CD4-positive, alpha-beta T cell (primary cell): ENCODE measurements around the gene THAP2. TPM values are rescaled to one million over a fixed set of nuclear protein-coding genes. Genes with fewer than 3 reads are reported as not detected.

Experiments
- ATAC-seq: fragments of 200-7000 bp; cut with Tn5 transposase; one replicate; pipeline ENCODE4 v1.10.0; 2022; ENCODE audit warnings: mild to moderate bottlenecking; ENCODE audit not compliant: poor library complexity
- CTCF ChIA-PET: fragments of 350-600 bp; sonication (Branson Sonifier 250); formaldehyde crosslinking; loops from one replicate; lab custom pipeline; 2021; ENCODE audit warnings: antibody characterized with exemption, inconsistent platforms; lab: Charles Lee
- POLR2A ChIA-PET: fragments of 350-600 bp; sonication (Branson Sonifier 250); formaldehyde crosslinking; loops from one replicate; lab custom pipeline; 2021; ENCODE audit warnings: antibody characterized with exemption, inconsistent platforms; lab: Charles Lee
- DNase-seq, 14 experiments: peaks; one replicate each; pipeline ENCODE4 v3.0.0-alpha.2; 2013 to 2020; ENCODE audit warnings: mixed read lengths in 2 of 14
- H3K27ac ChIP-seq, 2 donors: one replicate each; pipeline versions ENCODE4 v1.5.1 to v1.7.0; 2013; ENCODE audit warnings: low read length in 2 of 2, low read depth in 1 of 2, mild to moderate bottlenecking in 1 of 2
- H3K27me3 ChIP-seq, 2 experiments: 1 replicate in 1 of 2; 2 replicates in 1 of 2; pipeline versions ENCODE4 v1.6.1 to v1.7.0; 2013; ENCODE audit warnings: low read length in 2 of 2, control low read depth in 1 of 2, mild to moderate bottlenecking in 1 of 2, moderate library complexity in 1 of 2; ENCODE audit not compliant: insufficient read depth in 2 of 2, control insufficient read depth in 1 of 2
- H3K36me3 ChIP-seq: one replicate; pipeline ENCODE4 v1.6.1; 2013; ENCODE audit warnings: low read length, control low read depth; ENCODE audit not compliant: insufficient read depth
- H3K4me1 ChIP-seq: one replicate; pipeline ENCODE4 v1.6.1; 2013; ENCODE audit warnings: low read length, control low read depth; ENCODE audit not compliant: insufficient read depth
- H3K4me3 ChIP-seq: one replicate; pipeline ENCODE4 v1.5.1; 2013; ENCODE audit warnings: mild to moderate bottlenecking, low read length, moderate library complexity
- H3K9me3 ChIP-seq, 2 experiments: 1 replicate in 1 of 2; 2 replicates in 1 of 2; pipeline versions ENCODE4 v1.6.1 to v1.7.0; 2013; ENCODE audit warnings: low read length in 2 of 2, mild to moderate bottlenecking in 2 of 2, control low read depth in 1 of 2, moderate library complexity in 1 of 2; ENCODE audit not compliant: control insufficient read depth in 1 of 2, insufficient read depth in 1 of 2
- H3K27ac Mint-ChIP-seq: one replicate; pipeline ENCODE4 v1.8.0; 2020; ENCODE audit warnings: mixed read lengths
- H3K27me3 Mint-ChIP-seq: one replicate; pipeline ENCODE4 v1.8.0; 2021; ENCODE audit warnings: mixed read lengths
- H3K36me3 Mint-ChIP-seq: one replicate; pipeline ENCODE4 v1.8.0; 2021; ENCODE audit warnings: low read depth, mixed read lengths
- H3K4me1 Mint-ChIP-seq: one replicate; pipeline ENCODE4 v1.8.0; 2021; ENCODE audit warnings: low read depth, mixed read lengths
- H3K4me3 Mint-ChIP-seq: one replicate; pipeline ENCODE4 v1.8.0; 2020; ENCODE audit warnings: mild to moderate bottlenecking, mixed read lengths
- H3K9me3 Mint-ChIP-seq: one replicate; pipeline ENCODE4 v1.8.0; 2020; ENCODE audit warnings: mixed read lengths
- intact Hi-C, 2 experiments: fragments of 100-400 bp; cut with DNase I in 1 of 2; cut with micrococcal nuclease in 1 of 2; formaldehyde crosslinking; loops; one replicate each; pipeline versions ENCODE4 v1.15.1 to v1.9.0; 2023 to 2025; cut with DNase I, micrococcal nuclease
- total RNA-seq, 174 experiments: library from RNA in 2 of 174; stranded (reverse) in 2 of 174; gene quantifications; one replicate each; pipeline ENCODE4 v1.2.3 and lab custom pipeline; 2021 to 2026
- TF ChIP-seq, protein P1 (sequence below): fragments of 200-600 bp; IDR thresholded peaks from one replicate; pipeline ENCODE4 v1.8.0; 2022; ENCODE audit warnings: antibody characterized with exemption, mild to moderate bottlenecking

THAP2 gene
- total RNA-seq, 2 experiments from 2014 or later, result 12.1 to 12.6 TPM

- peak in 2 of 14 experiments; percentile 16 to 20 for DNase-seq
- POLR2A ChIA-PET, result interaction anchor here (0.7 to 3.0 kb wide), 4 partner anchors 11 to 102 kb away, joined by 3 to 28 read pairs (median 3); partner anchors contain the start of genes THAP2 and ZFC3H1
- CTCF ChIA-PET, result interaction anchor here (0.8 to 2.1 kb wide), 3 partner anchors 9 to 102 kb away, joined by 3 to 11 read pairs (median 5); no protein-coding TSS in a partner anchor
- ATAC-seq, result no peak
- no peaks in the 10 kb centered on the region for H3K27me3 ChIP-seq
- Mint-ChIP-seq H3K4me3 (no peak overlapping the region), H3K27ac (peak overlapping the region; percentile 5), H3K36me3 (peaks cover 87% of the 10 kb centered on the region), H3K27me3 (no peaks in the 10 kb centered on the region), H3K9me3 (no peaks in the 10 kb centered on the region), H3K4me1 (peaks cover 50% of the 10 kb centered on the region)
- no peaks in the 10 kb centered on the region for H3K9me3 ChIP-seq
- intact Hi-C loops, result no loop called here
- H3K36me3 ChIP-seq, result peaks cover 77% of the 10 kb centered on the region
- no peak overlapping the region for H3K27ac ChIP-seq
- TF ChIP-seq, protein P1, sequence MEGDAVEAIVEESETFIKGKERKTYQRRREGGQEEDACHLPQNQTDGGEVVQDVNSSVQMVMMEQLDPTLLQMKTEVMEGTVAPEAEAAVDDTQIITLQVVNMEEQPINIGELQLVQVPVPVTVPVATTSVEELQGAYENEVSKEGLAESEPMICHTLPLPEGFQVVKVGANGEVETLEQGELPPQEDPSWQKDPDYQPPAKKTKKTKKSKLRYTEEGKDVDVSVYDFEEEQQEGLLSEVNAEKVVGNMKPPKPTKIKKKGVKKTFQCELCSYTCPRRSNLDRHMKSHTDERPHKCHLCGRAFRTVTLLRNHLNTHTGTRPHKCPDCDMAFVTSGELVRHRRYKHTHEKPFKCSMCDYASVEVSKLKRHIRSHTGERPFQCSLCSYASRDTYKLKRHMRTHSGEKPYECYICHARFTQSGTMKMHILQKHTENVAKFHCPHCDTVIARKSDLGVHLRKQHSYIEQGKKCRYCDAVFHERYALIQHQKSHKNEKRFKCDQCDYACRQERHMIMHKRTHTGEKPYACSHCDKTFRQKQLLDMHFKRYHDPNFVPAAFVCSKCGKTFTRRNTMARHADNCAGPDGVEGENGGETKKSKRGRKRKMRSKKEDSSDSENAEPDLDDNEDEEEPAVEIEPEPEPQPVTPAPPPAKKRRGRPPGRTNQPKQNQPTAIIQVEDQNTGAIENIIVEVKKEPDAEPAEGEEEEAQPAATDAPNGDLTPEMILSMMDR, result no peak
- H3K4me3 ChIP-seq, result no peak overlapping the region
- peaks cover 3% of the 10 kb centered on the region for H3K4me1 ChIP-seq
Observed at GRCh38 chr12:71645268-71645667, 18.8 kb upstream of the THAP2 start.

GRCh38 chr12:71646512-71646911, 17.6 kb upstream of the THAP2 start:
- Histone ChIP-seq H3K27ac (no peak overlapping the region), H3K4me3 (no peak overlapping the region), H3K27me3 (no peaks in the 10 kb centered on the region), H3K36me3 (peaks cover 68% of the 10 kb centered on the region), H3K9me3 (no peaks in the 10 kb centered on the region), H3K4me1 (peaks cover 3% of the 10 kb centered on the region)
- Mint-ChIP-seq H3K9me3 (no peaks in the 10 kb centered on the region), H3K27ac (peak overlapping the region; percentile 32), H3K4me1 (peaks cover 50% of the 10 kb centered on the region), H3K4me3 (no peak overlapping the region), H3K27me3 (no peaks in the 10 kb centered on the region), H3K36me3 (peaks cover 76% of the 10 kb centered on the region)
- CTCF ChIA-PET, result interaction anchor here (1.8 to 2.1 kb wide), 2 partner anchors 10 to 14 kb away, joined by 5 to 11 read pairs; no protein-coding TSS in a partner anchor
- TF ChIP-seq, protein P1, result no peak
- DNase-seq, result no peak
- POLR2A ChIA-PET, result interaction anchor here (1.2 to 3.0 kb wide), 5 partner anchors 10 to 108 kb away, joined by 3 to 28 read pairs (median 4); partner anchors contain the start of genes RAB21, THAP2 and ZFC3H1
- intact Hi-C loops, result no loop called here
- no peak for ATAC-seq

GRCh38 chr12:71648537-71648936, 15.6 kb upstream of the THAP2 start:
- ChIA-PET POLR2A (interaction anchor here (1.6 kb wide), 1 partner anchor 37 kb away, joined by 3 read pairs; the partner anchor contains the start of gene TMEM19), CTCF (no interaction called here)
- Mint-ChIP-seq H3K4me3 (no peak overlapping the region), H3K27ac (no peak overlapping the region), H3K9me3 (no peaks in the 10 kb centered on the region), H3K36me3 (peaks cover 55% of the 10 kb centered on the region), H3K4me1 (peaks cover 43% of the 10 kb centered on the region), H3K27me3 (no peaks in the 10 kb centered on the region)
- ATAC-seq (no peak), DNase-seq (no peak)
- intact Hi-C loops, result no loop called here
- Histone ChIP-seq H3K36me3 (peaks cover 57% of the 10 kb centered on the region), H3K27ac (no peak overlapping the region), H3K4me3 (no peak overlapping the region), H3K27me3 (no peaks in the 10 kb centered on the region), H3K4me1 (peaks cover 3% of the 10 kb centered on the region), H3K9me3 (no peaks in the 10 kb centered on the region)
- TF ChIP-seq, protein P1, result no peak
